Umbilical cord (tissue), 2 donors: Measurements from ENCODE around the gene OR10G2. TPM values are rescaled to one million over a fixed set of nuclear protein-coding genes. Genes with fewer than 3 reads are reported as not detected.

Experiments used
- DNase-seq: peaks from one replicate; pipeline ENCODE4 v3.0.0-alpha.2; 2015; ENCODE audit warnings: low spot score
- total RNA-seq: library from RNA; depleted of rRNA; stranded (reverse); fragments of >200 nt; gene quantifications from one replicate; pipeline ENCODE4 v1.2.3, GENCODE V29; 2014; ENCODE audit warnings: low replicate concordance; ENCODE audit not compliant: insufficient read depth

The OR10G2 gene
- total RNA-seq, 1 donor from 2014 or later: not detected

GRCh38 chr14:21589317-21589716 lies 45.4 kb downstream of the OR10G2 start:
- DNase-seq: no peak

Other genes with a start within 250 kb of the OR10G2 start
- gene CHD8, start 178.8 kb downstream of the OR10G2 start, total RNA-seq: 38.5 TPM
- gene RAB2B, start 158.0 kb downstream of the OR10G2 start, total RNA-seq: 39.2 TPM
- gene TOX4, start 157.7 kb downstream of the OR10G2 start, total RNA-seq: 15.4 TPM
- gene METTL3, start 123.6 kb downstream of the OR10G2 start, total RNA-seq: 38.3 TPM
- 1.7 TPM for gene SALL2, start 108.6 kb downstream of the OR10G2 start, total RNA-seq
- gene OR10G3, start 54.9 kb downstream of the OR10G2 start, total RNA-seq: 5.1 TPM
- gene OR4E2, start 18.9 kb upstream of the OR10G2 start, total RNA-seq: 8.4 TPM
- 1.4 TPM for gene OR4E1, start 38.9 kb upstream of the OR10G2 start, total RNA-seq